Putamen (tissue), 1 donor: ENCODE data around the gene ACVR1.
"Not testable (repeated sequence)": the region's sequence is repeated elsewhere in the genome, so short reads cannot be mapped to it uniquely, and the experiment has no call there.

Experiments used
- DNase-seq: peaks from one replicate; pipeline ENCODE4 v3.0.0-alpha.2; 2016; ENCODE audit warnings: low spot score

Gene ACVR1

DNA sequence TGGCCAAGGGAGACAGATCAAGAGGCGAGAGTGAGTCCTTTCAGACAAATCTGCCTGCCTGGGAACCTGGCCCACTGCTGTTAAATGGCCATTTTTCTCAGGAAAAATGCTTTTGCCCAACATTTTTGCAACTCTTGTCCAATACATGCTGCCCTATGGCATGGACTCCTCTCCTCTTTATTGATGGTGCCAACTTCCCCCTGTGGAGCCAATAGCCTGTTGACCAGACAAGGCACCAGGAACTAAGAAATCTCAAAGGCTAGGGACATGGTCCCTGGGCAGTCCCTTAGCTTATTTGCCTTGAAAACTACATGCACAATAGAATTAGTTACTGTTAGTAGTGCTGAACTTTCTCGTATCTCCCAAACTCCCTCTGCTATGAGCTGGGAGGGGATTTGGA, 155.6 kb downstream of the ACVR1 start:
- no peak for DNase-seq

DNA sequence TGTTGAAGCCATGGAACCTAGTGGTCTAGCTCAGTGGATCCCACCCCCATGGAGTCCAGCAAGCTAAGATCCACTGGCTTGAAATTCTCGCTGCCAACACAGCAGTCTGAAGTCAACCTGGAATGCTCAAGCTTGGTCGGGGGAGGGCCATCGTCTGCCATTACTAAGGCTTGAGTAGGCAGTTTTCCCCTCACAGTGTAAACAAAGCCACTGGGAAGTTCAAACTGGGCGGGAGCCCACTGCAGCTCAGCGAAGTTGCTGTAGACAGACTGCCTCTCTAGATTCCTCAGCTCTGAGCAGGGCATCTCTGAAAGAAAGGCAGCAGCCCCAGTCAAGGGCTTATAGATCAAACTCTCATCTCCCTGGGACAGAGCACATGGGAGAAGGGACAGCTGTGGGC, 171.5 kb downstream of the ACVR1 start:
- DNase-seq: not testable (repeated sequence)

DNA sequence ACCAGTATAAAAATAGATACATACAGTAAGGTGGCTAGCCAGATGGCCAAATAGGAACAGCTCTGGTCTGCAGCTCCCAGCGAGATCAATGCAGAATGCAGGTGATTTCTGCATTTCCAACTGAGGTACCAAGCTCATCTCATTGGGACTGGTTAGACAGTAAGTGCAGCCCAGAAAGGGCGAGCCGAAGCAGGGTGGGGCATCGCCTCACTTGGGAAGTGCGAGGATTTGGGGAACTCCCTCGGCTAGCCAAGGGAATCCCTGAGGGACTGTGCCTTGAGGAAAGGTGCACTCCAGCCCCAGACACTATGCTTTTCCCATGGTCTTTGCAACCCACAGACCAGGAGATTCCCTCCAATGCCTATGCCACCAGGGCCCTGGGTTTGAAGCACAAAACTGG, 172.0 kb downstream of the ACVR1 start:
- not testable (repeated sequence) for DNase-seq

DNA sequence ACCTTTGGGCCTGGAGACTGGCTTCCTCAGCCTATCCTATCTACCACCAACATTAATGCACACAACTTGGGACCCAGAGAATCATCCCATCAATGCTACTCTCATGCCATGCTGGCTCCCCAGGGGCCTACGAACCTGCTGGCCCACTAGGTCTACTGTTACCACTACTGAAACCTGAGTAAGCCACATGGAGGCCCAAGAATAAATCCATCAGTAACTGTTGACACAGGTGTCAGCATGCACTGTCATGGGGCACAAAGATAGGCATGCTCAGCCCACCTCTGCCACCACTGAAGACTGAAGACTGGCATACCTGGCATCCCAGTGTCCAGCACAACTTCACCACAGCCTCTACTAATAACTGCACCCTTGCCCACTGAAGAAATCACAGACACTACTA, 176.3 kb downstream of the ACVR1 start:
- DNase-seq: no peak

DNA sequence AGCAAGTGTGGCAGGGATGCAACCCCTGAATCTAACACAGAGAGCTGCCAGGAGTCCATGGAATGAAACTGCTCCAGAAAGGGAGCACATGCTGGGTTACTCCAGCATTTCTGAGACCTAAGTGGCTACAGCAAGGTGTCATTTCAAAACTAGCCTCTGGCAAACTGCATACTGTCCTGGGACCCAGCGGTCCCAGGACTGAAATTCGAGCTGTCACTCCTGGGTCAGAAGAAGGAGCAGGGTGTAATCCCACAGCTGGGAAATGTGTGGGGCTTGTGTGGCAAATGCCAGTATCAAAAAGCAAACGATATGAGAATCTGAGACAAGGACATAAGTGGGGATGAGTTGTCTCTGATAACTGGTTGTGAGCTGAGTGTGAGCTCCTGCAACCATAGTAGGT, 177.1 kb downstream of the ACVR1 start:
- no peak for DNase-seq

DNA sequence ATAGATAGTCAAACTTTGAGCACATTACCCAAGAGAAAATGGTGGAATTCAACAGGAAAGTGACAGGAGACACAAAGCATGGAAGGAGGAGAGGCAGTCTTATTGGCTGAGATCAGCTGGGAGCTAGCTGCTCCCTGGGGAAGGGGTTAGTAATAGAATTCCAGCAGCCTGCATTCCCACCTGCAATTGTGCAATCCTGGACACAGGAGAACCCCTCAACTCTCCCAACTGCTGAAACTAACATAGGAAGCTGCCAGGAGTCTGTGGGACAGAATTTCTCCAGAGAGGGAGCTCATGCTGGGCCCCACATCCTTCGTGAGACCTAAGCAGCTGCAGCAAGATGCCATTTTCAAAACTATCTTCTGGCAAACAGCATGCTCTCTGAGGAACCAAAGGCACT, 177.7 kb downstream of the ACVR1 start:
- no peak for DNase-seq

DNA sequence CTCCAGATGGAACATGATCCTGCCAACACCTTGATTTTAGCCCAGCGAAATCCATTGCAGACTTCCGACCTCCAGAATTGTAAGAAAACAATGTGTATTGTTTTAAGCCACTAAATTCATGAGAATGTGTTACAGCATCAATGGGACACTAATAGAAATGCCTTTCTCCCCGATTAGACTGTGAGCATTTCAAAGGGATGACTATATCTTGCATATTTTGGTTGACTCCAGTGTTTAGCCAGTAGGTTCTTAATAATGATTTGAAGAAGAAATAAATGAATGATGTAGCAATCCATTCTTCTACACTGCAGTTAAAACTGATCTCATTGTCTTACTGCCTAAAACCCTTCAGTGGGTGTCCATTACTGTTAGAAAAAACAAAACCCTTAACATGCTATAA, 180.1 kb downstream of the ACVR1 start:
- no peak for DNase-seq

DNA sequence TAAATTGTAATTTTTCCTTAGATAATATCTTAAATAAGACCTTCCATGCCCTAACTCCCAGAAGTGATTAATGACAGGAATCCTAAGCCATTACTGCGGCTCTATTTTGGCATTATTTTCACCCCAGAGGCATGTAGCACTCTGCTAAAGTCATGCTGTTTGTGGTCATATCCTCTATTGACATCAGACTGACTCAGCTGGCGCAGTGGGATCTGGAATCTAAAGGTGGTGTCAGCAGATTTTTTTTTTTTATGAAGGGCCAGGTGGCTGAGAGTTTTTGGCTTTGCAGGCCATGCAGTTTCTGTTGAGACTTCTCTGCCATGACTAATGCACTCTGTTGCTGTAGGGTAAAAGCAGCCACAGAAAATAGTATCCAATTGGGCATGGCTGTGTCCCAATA, 183.4 kb downstream of the ACVR1 start:
- DNase-seq: no peak

DNA sequence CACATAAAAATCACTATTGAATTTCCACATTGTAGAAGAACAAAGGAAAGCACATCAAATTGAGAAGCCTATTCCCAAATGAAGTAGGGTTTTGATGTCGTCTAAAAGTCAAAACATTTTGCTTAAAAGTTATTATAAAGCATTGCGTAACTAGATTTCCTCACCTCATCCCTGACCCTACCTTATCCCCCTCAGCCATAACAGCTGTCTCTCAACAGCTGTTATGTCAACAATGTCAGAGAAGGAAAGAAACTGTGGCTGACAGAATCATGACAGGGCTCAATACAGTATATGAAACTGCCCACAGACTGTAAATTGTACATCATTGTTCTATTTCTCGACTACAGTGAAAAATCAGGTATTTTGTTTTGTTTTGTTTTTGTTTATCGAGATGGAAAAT, 184.4 kb downstream of the ACVR1 start:
- no peak for DNase-seq

DNA sequence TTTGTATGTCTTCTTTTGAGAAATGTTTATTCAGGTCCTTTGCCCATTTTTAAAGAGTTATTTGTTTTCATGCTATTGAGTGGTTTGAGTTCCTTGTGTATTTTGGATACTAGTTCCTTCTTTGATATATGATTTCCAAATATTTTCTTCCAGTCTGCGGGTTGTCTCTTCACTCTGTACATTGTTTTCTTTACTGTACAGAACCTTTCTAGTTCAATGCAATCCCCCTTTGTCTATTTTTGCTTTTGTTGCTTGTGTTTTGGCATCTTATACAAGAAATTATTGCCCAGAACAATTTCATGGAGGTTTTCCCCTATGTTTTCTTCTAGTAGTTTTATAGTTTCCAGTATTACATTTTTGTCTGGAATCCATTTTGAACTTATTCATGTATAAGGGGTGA, 185.0 kb downstream of the ACVR1 start:
- DNase-seq: no peak
